Measurements from ENCODE around the gene LRGUK.
"Not testable (repeated sequence)": the region's sequence is repeated elsewhere in the genome, so short reads cannot be mapped to it uniquely, and the experiment has no call there.

Gene LRGUK

DNA sequence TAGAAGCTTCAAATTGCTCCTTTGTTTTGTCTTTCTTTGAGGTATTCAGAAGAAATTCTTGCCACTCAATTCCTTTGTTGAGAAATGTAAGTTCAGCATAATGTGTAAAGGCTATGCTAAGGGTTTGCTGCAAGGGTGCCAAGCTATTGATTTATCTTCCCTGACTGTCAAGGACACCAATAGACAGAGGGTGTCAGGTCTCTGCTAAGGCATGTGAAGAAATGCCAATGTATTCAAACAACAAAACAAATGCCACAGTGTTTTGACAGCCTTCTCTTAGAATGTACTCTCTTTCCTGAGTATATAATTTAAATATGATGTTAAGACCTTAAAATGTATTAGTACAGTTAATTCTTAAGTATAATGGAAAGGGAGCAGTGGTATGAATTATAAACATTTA, 62.4 kb downstream of the LRGUK start:
- no peak for DNase-seq

DNA sequence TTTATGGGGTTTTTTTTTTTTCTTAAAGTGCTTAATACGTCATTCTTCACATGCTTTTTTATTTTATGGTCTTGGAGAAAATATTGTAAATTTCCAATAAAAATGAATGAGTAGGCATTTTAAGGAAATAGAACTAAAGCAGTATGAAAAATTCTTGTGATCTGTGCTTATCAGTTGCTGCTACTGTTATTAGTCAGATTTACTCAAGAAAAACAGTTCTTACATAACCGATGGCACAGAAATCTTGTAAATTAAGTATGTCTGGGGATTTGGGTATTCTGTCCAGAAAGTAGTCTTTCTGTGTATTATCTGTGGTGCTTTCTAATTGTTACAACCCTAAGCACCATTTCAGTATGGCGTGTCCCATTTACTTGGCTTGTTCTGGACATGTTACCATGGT, 64.7 kb downstream of the LRGUK start:
- no peak for DNase-seq

DNA sequence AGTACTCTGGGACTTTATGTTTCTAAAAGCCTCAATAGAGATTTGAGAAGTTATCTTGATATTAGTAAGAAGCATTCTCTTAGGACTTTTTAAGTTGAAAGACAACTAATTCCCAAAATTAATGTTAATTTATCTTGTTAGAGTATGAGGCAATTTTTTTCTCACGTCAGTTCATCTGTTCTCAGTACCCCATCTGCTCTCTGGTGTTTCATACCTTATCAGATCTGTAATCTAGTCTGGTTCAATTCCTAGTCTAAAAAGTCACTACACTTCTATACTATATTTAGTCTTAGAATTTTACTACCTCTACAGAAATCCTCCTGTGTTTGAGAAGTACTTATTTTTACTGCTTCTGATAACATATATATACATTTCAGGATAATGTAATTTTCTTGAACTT, 66.1 kb downstream of the LRGUK start:
- DNase-seq = no peak

DNA sequence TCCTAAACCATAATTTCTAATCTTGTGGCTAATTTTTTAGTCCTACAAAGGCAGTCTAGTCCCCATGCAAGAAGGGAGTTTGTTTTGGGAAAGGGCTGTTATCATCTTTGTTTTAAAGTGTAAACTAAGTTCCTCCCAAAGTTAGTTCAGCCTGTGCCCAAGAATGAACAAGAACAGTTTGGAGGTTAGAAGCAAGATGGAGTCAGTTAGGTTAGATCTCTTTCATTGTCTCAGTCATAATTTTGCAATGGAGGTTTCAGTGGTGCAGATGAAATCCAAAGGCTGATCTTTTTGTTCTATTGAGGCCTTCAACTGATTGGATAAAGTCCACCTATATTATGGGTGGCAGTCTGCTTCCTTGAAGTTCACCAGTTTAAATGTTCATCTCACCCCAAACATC, 68.1 kb downstream of the LRGUK start:
- no peak for DNase-seq

DNA sequence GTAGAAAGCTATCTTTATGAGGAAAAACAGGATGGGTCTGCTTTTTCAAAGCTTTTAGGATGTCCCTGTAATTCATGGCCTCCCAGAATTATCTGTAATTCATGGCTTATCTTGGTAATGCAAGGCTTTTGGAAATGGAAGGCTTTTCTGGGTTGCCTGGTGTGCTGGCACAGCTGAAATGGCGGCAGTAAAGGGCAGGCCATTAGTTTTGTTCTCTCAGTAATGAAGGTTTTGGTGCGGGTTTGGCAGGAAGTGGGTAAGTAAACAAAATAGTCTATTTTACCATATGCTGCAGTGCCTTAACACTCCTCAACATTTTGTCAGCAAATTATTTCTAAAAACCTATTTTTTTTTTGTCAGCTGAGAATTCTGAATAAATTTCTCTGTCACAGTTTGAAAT, 69.3 kb downstream of the LRGUK start:
- DNase-seq = no peak

DNA sequence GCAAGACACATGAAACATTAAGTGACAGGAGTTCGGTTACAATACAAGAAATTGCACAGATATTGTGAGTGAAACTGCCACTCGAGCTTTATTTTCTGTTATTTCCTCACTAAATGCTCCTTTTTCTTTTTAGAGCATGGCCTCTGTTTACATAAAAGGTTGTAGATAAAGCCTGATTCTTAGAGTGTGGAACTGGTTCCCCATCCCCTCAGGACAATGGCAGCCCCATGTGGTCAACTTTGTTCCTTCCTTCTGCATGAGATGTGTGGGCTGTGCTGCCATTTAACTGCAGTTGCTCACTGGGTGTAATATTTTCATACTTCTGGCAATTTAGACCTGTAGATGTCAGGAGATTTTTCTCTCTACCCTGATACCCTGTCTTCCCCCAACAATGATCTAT, 70.2 kb downstream of the LRGUK start:
- no peak for DNase-seq

DNA sequence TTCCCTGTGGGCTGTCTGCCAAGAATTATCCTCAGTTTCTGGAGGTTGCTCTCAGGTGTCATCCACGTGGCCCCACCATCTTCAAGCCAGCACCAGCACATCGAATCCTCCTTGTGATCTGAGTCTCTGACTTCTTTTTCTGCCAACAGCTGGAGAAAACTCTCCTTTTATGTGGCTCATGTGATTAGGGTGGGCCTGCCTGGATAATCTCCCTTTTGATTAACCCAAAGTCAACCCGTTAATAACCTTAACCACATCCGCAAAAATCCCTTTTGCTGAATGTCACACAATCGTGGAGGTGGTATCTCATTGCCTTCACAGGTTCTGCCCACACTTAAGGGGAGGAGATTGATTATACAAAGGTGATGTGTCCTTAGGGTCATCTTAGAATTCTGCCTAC, 73.8 kb downstream of the LRGUK start:
- DNase-seq = no peak

DNA sequence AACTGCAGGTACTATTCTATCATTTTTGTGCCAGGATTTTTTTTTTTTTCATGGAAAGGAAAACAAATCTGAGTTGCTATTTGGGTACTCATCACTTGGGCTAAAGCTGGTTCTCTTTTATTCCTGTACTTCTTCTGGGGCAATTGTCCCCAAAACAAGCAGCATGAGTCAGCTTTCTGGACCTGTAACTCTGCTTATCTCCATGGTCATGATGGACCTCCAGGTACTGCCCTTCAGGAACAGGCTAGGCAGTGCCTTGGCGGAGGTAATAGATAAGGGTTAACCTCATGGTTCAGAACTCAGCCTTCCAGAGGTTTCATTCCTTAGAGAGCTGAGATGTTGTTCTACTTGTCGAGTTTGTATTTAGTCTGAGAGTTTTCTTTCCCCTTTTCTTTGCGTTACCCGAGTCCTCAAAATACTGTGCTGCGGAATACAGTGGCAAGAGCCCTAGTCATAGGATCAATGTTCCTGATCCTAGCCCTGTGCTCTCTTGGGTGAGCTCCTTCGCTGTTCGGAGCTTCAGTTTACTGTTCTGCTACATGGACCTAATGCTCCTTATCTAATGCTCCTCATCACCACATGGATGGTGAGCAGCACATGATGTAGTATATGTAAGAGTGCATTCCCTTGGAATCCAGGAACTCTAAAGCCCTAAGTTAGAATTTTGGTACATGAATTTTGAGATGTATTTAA, 74.6 kb downstream of the LRGUK start:
- DNase-seq = no peak

DNA sequence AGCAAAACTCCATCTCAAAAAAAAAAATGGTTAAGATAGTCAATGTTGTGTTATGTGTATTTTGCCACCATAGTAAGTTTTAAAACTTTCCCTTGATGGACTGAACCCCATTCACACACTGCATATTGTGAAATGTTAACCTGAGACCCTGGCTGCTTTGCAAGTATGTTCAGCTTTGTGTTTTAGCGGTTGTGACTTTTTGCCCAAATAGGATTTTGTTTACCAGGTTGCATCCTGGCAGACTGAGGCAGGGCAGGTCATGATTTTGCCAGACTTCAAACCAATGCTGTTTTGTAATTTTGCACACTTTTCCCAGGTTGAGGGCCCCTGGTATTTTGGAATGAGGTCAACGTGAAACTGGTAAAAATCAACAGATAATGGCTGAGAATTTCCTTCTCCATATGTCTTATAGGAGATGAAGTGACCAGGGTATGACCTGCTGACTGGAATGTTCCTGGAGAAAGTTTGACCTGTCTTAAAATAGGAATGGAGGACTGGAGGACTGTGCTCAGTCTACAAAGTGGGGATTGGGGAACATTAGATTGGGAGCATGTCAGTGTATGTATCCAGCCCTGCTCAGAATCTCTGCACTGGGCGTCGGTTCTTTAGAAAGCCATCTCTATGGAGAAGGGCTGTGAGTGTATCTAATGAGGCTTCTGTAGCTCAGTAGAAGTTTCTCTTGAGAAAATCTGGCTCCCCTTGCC, 76.2 kb downstream of the LRGUK start:
- DNase-seq = no peak

DNA sequence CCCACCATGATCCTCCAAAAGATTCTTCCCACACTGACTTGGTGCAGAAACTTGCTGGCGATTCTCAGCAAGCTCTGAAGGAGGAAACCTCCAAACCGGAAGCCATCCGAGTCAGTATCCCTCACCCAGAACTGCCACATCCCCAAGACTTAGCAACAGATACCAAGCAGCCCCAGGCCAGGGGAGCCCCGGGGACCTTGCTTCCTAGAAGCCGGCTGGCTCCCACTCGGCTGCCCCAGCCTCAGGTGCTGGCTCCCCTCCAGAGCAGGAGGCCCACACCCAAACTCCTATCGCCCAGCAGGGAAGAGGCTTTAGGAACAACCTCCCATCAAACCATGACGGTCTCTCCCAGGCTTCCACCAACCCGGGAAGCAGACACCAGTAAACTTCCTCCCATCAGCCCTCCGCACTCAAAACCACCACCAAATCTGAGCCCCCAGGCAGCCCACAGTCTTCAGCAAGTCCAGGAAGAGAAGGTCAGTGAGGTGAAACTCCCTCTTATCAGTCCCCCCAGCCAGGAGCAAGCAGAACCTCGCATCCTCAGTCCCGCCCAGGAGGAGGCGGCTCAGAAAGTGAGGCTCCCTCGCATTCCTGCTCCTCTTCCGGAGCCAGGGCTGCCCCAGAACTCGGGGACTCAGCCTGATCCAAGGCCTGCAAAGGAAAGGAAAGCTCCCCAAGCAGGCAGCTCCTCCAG, 82.3 kb downstream of the LRGUK start:
- no peak for DNase-seq

DNA sequence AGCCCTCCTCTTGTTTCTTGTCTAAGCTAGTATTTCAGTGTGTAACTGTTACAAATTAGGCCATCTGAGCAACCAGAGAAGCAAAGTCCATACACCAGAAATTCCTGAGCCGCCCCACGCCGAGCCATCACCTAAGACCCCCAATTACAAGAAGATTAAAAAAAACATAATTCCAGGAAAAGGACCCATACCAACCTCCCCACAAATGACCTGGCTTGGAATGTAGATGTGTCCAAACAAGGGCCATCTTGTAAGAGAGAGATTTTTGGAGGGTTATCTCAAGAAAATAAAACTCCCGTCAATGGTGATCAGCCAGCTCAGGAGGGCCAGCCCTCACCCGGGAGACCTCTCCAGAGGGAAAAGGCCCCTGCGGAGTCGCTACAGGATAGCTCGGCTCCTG, 83.1 kb downstream of the LRGUK start:
- DNase-seq = no peak

DNA sequence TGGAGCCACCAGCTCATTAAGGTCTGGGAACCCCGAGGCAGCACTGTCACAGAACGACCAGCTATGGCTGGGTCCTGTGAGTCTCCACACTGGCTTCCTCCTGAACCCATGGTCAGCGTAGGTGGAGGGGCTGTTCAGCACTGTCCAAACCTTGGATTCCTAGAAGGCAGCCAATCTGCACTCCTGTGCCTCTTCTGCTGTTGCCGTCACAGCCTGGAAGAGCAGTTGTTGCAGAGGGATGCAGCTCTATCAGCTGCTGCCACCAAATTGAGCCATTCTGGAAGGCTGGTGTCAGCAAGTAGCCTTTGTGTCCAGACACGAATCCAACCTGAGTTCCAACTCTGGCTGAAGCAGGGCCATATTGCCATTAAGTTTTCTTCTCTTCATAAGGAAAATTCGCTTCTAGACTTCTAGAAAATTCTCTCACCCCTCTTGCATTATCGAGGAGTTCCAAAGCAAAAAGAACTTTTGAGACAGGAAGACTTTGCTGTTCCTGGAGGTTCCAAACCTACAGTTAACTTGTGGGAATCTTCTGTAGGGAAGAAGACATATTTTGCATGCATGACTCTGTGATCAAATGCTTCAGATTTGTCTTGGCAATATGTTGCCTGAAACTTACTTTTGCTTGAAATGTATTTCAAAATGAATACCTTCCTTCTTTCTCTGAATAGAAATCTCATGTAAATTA, 84.0 kb downstream of the LRGUK start:
- no peak for DNase-seq

DNA sequence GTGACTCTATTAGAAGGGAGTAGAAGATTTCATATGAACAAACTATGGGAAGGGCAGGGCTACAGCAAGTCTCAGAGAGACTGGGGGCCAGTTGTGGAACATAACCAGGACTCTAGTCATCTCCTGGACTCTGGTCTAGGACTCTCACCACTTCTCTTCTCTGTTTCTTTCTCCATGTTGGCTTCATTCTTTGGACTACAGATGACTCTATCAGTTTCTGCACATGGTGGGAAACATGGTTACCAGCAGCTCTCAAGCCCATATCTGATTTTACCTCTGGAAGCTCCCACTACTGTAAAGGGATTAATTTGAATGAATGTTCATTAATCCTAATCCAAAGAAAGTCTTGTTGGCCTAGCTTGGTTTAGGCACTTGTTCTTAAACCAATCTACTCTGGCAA, 84.7 kb downstream of the LRGUK start:
- DNase-seq = no peak

DNA sequence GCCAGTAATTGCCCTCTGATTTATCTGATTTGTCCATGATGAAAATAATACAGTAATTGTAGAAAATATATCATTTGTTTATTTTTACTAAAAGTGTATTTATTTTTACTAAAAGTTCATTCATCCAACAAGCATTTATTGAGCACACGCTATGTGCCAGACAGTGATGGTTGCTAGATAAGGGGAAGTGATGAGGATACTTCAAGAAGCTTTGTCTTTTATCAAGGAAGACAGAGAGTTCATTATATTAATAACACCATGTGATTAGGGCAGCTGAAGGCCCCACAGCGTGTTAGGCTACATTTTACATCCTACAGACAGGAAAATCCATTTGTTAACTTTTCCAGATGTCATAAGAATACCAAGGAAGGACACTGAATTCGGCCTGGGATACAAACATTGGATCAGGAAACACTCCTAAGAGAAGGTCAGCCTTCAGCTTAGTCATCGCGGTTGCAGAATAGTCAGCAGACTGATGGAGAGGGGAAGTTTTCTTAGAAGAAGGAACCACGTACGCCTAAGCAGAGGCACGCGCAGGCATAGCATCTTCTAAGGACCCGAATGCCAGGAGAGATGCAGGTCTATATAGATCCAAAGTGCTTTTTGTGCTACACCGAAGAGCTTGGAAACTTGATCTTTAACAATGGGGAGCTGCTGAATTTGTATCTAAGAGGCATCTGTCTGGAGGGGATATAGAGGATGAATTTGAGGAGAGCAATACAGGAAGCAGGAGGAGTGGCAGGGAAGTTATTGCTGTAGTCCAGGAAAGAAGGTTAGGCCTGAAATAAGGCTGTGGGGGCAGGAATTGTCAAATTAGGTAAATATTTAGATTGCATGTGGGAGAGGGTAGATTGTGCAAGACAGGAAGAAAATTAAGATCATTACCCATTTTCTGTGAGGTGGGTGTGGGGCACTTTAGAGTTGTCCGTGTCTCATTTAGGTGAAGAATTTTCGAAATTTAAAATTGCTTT, 85.7 kb downstream of the LRGUK start:
- DNase-seq = no peak

DNA sequence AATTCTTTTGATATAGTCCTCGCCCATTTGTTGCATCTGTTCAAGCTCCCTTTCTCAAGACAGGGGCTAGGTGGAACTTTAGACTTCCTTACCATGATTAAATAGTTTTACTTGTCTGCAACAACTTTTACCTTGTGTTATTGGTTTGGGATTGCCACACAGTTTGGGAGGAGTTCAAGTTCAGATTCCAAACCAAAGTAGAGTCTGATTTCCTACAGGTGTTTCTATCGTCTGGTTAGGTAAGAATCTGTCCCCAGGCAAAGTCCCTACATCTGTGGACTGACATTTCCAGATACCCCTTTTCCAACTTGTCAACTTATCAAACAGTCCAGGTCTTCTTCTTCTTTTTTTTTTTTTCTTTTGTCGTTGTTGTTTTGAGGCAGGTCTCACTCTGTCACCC, 93.1 kb downstream of the LRGUK start:
- no peak for DNase-seq

DNA sequence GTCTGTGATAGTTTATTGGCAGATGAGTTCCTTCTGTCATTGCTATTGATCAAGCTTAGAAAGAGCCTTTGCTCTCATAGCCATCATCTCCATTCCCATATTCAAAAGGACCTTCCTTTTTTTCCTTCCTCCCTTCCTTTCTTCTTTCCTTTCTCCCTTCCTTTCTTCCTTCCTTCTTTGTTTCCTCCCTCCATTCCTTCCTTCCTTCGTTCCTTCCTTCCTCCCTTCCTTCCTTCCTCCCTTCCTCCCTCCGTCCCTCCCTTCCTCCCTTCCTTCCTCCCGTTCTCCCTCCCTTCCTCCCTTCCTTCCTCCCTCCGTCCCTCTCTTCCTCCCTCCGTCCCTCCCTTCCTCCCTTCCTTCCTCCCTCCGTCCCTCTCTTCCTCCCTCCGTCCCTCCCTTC, 104.2 kb downstream of the LRGUK start:
- DNase-seq = not testable (repeated sequence)

DNA sequence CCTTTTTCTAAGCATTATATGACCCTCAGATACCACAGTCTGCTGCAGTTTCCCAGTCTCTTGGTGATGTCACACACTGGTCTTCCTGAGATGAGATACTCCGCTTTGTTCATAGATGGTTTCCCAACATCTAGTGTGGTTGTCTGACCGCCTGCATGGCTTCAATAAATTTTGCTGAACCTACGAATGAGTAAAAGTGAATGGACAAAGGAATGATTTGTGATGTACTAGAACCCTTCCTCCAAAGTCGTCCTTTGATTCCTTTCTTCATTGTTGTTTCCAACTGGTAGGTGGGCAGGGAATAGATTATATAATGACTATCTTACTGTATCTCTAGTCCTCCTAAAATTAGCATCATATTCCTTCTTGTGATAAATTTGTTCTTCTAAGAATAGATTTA, 107.1 kb downstream of the LRGUK start:
- no peak for DNase-seq

DNA sequence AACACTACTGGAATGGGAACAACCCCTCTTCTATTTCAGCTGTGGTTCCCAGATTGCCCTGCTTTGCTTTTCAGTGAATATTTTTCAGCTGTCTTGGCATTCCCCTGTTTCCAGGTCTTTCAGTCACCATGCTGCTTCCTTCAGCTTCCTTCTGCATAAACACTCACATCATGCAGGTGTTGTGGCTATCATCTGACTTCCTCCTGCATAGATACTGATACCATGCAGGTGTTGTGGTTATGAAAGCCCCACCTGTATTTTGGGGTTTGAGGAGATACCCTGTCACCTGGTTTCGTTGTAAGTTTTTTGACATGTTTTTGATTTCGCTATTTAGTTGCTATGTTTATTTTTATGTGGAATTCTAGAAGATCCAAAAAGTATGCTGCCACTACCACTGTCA, 118.1 kb downstream of the LRGUK start:
- no peak for DNase-seq

DNA sequence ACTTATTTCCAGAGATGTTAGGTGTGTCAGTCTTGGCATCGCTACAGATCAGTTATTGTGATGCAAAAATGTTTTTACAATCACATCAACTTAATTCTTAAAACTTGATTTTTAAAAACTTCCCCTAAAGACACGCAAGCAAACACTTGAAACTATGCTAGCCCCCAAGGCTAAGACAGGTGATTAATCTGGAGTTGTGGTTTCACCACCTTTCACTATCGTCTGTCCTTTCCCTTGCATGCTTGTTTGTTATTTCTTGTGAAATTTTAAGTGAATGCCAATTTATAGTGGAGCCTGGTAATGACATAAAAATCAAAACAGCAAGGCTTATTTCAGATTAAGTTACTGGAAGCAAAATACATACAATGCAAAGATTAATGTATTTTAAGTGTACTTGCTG, 119.2 kb downstream of the LRGUK start:
- DNase-seq = no peak

DNA sequence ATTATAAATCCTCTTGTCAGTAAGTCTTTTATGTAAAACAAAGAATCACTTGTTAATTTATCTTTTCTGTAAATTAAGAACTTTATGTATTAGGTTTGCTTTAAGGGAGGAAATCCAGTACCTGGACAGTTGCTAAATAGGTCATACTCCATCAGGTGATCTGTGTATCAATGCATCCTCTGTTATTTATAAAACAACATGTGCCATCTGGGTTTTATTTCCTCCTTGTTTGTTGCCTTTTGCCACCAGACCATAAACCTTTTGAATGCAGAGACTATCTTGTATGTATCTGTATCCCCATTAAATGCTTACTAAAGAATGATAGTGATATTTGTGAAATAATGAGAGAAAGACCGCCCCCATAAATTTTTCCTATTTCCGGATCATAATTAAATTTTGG, 119.6 kb downstream of the LRGUK start:
- DNase-seq = no peak

DNA sequence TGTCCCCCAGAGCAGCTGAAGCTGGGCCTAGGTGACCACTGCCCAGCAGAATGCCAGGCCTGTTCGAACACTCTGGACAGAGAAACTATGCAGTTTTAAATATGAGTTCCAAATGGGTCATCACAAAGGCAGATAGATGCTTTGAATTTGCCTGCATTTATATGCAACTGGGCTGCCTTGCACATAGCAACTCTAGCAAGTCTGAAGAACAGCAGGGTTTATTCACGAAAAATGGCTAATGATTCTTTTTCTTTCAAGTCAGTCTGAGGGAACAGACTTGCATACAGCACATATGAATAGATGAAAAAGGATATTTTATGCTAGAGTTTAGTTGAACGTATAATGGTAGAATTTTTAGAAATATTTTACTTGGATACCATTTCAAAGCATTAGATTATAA, 121.1 kb downstream of the LRGUK start:
- DNase-seq = no peak

DNA sequence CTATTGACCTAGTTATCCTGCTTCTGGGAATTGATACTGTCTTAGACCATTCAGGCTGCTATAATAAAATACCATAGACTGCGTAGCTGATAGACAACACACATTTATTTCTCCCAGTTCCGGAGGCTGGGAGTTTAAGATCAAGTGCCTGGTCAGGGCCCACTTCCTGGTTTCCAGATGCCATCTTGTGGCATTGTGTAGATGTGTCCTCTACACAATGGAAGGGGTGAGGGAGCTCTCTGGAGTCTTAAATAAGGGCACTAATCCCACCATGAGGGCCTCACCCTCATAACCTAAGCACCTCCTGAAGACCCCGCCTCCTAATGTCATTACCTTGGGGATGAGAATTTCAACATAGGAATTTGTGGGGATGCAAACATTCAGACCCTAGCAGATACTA, 127.2 kb downstream of the LRGUK start:
- no peak for DNase-seq

DNA sequence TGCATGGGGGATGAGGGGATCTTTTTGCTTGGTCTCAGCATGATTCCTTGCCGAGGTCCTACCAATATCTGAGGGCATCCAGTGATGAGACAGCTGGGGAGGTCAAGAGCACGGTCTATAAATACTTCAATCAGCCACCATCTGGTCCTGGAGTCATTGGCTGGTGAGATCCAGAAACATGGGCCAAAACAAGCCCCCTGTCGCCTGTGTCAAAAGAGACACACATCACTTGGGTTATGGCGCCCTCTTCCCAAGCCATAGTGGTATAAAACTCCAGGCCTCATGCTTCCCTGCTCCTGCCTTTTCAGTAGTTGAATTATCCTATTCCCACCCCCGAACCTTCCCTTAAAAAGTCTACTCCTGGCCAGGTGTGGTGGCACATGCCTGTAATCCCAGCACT, 128.7 kb downstream of the LRGUK start:
- DNase-seq = no peak
